Right lobe of liver (tissue), 4 donors: ENCODE measurements around the gene DCST2.

Experiments
- POLR2A ChIP-seq: fragments of 450-650 bp; IDR thresholded peaks from one replicate; pipeline ENCODE4 v1.6.1; 2017; ENCODE audit warnings: antibody characterized with exemption, mild to moderate bottlenecking
- TF ChIP-seq, protein P1 (sequence below), 4 donors: fragments of 200-600 bp in 3 of 4; fragments of 450-650 bp in 1 of 4; IDR thresholded peaks; one replicate each; pipeline versions ENCODE4 v1.5.1 to v1.8.0; 2016 to 2022; ENCODE audit warnings: antibody characterized with exemption in 4 of 4, mild to moderate bottlenecking in 2 of 4
- donor health status: DM: no; HTN: no; CAD: no.
- donor health status: DM: no; HTN: no; CAD: no.
- donor health status: DM: no; HTN: yes; CAD: no.

- TF ChIP-seq, protein P1, sequence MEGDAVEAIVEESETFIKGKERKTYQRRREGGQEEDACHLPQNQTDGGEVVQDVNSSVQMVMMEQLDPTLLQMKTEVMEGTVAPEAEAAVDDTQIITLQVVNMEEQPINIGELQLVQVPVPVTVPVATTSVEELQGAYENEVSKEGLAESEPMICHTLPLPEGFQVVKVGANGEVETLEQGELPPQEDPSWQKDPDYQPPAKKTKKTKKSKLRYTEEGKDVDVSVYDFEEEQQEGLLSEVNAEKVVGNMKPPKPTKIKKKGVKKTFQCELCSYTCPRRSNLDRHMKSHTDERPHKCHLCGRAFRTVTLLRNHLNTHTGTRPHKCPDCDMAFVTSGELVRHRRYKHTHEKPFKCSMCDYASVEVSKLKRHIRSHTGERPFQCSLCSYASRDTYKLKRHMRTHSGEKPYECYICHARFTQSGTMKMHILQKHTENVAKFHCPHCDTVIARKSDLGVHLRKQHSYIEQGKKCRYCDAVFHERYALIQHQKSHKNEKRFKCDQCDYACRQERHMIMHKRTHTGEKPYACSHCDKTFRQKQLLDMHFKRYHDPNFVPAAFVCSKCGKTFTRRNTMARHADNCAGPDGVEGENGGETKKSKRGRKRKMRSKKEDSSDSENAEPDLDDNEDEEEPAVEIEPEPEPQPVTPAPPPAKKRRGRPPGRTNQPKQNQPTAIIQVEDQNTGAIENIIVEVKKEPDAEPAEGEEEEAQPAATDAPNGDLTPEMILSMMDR (IDR thresholded peaks at IDR 0.05): no peak
- TF ChIP-seq POLR2A: no peak
Measured at GRCh38 chr1:155075535-155075934, 42.0 kb upstream of the DCST2 start.
